HG03342 (cell line): Measurements from ENCODE around the gene SLC34A3.

Source experiments
- ATAC-seq: cut with Tn5 transposase; IDR thresholded peaks from one replicate; pipeline ENCODE4 v1.9.1; 2021; ENCODE audit warnings: mild to moderate bottlenecking, moderate library complexity; ENCODE audit not compliant: unreplicated experiment

The SLC34A3 gene

DNA sequence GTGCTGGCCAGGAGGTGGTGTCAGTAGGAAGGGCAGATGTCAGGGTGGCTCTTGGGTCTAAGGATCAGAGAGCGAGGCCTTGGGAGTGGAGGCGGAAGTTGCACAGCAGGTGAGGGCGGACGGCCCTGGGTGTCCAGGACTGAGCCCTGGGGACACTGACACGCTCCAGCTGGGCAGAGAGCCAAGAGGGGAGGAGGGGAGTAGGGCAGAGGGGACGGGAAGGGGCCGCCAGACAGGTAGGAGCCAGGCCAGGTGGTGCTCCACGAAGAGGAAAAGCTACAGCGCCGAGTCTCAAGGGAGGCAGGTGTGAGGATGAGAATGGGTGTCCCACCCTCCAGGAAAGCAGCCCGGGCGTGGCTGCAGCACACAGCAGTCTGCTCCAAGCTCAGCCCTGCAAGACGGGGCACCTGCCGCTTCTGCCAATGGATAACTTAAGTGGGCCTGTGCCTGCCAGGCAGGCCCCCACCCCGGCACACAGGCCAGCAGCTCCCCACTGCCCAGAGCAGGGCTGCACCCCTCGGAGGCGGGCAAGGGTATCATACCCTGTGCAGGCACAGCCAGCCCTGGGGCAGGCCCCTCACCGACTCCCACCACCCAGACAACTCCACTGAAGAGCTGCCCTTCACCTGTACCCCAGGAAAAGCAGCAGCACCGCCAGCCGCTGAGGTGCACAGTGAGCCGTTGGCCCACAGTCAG, 35.0 kb upstream of the SLC34A3 start:
- no peak for ATAC-seq

DNA sequence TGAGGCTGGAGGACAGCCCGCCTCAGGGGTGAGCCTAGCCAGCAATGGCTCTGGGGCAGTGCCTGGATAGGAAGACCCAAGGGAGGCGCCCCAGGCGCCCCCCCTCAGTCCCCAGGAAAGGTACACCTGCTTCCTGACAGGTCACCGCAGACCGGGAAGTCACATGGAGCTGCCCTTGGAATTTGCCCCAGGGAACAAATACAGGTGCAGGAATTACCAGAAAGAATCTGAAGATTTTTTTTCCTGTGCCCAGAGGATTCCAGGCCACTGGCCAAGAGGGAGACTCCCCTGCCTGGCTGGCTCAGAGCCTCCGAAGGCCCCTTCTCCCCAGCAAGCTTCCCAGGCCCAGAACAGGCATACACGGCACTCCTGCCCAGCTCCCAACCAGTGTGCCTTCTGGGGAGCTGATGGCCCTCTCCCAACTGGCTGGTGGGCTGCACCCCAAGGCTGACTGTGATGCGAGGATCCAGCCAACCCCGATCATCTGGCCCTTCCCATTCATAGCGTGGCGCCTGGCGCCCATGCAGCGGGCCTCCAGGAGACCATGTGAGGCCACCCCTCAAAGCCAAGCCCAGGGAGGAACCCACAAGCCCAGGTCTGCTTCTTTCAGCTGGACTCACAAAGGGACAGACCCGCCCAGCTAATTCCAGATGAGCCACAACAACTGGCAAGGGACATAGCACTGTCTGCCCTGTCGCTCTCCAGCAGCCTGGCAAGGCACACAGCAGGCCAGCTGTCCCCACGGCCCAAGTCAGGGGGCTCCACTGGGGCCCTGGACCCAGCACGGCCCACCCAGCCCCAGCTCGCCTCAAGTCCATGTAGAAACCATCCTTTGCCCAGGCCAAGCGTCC, 32.4 kb upstream of the SLC34A3 start:
- ATAC-seq, result no peak

DNA sequence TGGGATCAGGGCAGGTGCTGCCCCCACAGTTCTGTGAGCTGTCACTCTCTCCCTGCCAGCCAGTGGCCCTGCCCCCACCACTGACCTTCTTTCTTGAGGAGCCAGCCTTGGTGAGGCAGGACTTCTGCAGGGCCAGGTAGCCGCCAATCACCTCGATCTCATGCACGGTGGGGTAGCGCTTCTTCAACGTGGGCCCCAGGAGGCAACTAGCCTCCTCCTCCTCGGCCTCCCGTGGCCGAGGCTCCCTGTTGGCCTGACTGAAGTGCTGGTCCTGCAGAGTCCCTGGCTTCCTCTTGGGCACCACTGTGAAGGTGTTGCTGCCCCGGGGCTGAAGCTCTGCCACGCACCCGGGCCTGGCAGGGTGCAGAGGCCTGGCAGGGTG, 31.8 kb upstream of the SLC34A3 start:
- ATAC-seq, result no peak

DNA sequence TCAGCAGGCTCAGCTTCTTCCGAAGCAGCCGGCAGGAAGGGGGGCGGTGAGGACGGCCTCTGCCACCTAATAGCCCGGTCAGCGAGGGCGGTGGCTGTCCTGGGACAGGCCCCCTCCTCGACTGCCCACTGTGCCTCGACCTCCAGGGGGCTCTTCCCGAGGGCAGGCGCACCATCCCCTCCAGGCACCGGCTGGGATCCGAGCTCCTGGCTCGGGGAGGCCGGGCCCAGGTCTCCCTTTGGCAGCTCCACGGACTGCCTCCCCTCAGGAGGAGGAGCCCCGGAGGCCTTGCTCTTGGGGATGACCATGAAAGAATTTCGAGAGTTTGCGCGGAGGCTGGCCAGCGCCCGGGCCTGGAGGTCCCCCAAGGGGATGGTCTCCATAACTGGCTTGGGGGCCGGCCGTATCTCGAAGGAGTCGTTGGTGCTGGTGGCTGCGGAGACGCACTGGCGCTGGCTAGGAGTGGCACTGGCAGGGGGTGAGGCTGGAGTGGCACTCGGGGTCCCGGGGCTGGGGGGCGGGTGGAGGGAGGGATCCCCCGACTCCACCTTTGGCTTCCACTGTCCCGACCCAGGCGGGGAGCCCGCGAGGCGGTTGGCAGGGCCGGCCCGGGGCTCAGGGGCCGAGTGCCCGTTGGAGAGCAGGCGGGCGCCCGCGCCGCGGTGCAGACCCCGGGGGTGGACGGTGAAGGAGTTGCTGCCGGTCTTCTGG, 31.1 kb upstream of the SLC34A3 start:
- no peak for ATAC-seq

DNA sequence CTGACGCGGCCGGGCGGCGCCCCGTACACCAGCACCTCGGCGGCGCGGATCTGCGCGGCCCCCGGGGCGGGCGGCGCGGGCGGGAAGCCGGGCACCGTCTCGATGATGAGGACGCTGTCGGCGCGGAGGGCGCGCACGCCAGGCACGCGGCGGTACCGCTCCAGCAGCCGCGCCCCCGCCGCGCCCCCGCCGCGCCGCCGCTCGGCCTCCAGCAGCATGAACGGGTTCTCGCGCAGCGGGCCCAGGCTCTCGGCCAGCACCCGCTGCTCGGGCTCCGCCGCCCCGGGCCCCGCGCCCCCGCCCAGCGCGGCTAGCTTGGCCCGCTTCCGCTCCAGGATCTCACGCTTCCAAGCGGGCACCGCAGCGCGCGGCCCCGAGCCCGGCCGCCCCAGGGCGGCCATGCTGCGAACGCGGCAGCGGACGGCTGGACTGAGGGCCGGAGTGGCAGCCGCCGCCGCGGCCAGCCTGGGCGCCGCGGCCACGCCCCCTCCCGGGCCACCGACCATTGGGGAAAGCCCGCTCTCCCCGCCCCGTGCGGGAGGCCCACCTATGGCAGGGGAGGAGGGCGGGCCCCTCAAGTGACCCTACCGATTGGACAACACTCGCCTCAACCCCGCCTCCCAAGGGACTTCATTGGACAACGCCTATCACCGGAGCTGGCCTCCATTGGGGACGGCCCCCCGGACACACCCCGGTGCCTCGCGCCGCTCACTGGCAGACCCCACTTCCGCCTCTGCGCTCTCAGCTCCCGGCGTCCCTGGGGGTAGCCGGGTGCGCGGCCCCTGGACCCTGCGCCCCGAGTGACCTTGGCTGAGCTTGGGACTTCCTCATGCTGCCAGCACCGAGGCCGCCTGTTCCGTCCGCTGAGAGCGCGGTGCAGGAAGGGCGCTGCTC, 30.1 kb upstream of the SLC34A3 start, which contains the start of gene TPRN:
TSS of gene TPRN (minus strand) at position 431 of the 894 bp plus-strand sequence. CDS start at position 401, 30 bp downstream.
- ATAC-seq, result peak; percentile 83

DNA sequence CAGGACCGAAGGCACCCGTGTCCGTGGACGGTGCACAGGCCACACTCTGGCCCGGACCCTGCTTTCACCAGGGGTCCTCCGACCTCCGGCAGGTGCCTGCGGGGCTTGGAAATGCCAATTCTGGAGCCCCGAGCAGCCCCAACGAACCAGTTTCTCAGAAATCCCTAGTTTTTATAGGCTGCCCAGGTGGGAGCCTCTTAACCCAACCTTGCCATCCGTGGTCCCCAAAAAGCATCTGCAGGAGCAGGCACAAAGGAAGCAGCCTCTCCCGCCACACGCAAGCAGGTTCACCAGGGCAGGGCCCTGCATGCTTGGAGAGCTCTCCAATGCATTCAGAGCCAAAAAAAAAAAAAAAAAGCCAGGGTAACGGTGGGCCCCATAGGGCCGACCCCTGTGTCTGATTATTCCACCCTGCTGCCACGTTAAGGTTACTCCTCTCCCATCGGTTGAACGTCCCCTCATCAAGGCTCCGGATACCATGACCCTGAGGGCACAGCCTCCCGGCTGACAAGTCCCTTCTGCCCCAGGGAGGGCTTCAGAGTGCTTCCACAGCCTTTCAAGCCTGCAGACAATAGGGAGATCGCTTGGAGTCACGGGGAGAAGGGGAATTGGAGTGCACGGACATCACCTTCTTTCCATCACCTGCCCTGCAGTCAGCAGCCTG, 29.4 kb upstream of the SLC34A3 start:
- ATAC-seq, result no peak

DNA sequence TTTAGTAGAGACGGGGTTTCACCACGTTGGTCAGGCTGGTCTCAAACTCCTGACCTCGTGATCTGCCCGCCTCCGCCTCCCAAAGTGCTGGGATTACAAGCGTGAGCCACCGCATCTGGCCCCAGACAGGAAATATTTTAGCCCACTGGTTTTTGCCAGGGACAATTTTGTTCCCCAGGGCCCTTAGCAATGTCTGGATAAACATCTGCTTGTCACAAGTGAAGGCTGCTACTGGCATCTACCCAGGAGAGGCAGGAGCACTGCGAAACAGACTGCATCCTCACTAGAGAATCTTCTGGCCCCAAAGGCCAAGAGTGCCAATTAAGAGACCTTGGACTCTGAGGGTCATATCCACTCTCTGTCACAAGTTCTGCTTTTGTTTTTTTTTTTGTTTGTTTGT, 27.7 kb upstream of the SLC34A3 start:
- no peak for ATAC-seq

DNA sequence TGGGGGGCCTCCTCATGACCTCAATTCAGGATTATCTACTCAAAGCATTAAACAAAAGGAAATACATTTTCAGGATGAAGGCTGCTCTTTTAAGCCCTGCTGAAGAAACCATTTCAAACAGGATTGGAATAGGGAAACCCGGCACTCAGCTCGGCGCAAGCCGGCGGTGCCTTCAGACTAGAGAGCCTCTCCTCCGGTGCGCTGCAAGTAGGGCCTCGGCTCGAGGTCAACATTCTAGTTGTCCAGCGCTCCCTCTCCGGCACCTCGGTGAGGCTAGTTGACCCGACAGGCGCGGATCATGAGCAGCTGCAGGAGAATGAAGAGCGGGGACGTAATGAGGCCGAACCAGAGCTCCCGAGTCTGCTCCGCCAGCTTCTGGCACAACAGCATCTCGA, 26.0 kb upstream of the SLC34A3 start:
- ATAC-seq, result no peak

DNA sequence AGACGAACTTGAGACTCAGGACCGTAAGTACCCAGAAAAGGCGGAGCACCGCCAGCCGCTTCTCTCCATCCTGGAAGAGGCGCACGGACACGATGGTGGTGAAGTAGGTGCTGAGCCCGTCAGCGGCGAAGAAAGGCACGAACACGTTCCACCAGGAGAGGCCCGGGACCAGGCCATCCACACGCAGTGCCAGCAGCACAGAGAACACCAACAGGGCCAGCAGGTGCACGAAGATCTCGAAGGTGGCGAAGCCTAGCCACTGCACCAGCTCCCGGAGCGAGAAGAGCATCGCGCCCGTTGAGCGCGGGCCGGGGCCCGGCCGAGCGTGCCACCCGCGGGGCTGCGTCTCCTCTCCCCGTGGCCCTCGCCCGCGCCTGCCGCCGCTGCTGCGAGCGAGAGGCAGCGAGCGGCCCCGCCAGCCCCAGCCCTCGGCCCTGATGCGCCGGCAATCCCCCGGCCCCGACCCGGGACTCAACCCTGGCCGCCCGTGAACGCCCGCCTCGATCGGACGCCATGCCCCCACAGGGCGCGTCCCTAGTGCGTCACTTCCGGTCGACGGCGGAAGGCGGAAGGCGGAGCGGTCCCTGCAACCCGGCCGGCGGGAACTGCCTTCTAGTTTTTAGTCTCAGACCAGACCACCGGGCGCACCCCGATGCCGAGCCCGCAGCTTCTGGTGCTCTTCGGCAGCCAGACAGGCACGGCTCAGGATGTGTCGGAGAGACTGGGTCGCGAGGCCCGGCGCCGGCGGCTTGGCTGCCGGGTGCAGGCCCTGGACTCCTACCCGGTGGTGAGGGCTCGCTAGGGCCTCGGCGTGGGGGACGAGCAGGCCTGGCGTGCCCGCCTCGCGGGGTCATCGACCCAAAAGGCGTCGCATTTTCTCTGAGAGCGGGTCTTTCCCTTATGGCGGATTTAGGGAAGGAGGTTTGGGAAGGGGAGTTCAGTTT, 25.3 kb upstream of the SLC34A3 start, which contains the start of the genes NDOR1 and TMEM203:
TSS of gene NDOR1 (plus strand) at position 575 of the 944 bp plus-strand sequence. CDS start at position 653, 78 bp downstream.
TSS of gene TMEM203 (minus strand) at position 523 of the 944 bp plus-strand sequence. CDS start at position 289, 234 bp downstream.
- peak; percentile 40 for ATAC-seq

DNA sequence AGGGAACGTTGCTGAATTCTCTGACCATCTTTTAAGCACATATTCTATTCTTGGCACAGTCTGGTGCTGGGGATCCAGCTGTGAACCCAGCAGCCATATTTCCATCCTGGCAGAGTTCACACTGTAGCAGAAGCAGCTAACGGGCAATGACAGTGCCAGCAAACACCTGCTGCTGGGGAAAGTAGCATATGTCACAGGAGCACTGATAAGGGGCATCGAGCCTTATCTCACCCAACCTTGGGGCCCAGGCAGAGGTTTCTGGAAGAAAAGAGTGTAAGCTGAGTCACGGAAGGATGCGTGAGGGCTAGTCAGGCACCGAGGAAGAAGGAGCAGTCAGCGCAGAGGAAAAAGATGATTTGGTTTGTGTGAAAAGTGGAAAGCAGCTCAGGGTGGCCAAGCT, 24.1 kb upstream of the SLC34A3 start:
- ATAC-seq, result no peak

DNA sequence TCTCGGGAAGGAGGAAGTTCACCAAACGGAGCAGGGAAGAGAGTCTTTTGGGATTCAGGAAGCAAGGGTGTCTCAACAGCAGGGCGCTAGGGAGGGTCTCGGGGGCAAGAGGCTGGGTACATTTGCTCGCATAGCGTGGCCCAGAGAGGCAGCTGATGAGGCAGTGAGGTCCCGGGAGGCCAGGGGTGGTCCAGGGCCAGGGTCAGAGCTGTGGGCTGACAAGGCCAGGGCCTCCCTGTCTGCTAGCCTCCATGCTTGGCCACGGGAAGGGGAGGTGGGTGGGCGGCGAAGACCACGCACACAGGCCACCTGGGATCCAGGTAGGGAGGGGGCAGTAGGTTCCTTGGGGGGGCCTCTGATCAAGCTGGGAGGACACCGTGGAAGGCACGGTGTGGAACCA, 19.2 kb upstream of the SLC34A3 start:
- ATAC-seq, result no peak

DNA sequence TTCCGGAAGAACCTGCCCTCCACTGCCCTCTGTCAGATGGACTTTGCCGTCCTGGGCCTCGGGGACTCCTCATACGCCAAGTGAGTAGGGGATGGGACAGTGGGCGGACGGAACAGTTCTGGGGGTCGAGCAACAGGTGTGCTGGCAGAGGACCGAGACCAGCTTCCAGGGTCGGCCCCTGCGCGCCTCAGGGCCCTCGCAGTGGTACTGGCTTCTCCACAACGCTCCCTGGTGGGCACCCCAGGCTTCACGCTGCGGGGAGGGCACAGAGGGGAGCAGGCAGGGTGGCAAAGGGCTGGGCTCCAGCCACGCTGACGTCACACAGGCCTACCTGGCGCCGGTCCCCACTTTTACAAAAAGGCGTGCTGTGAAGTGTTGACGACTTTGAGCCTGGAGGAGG, 18.2 kb upstream of the SLC34A3 start:
- no peak for ATAC-seq

DNA sequence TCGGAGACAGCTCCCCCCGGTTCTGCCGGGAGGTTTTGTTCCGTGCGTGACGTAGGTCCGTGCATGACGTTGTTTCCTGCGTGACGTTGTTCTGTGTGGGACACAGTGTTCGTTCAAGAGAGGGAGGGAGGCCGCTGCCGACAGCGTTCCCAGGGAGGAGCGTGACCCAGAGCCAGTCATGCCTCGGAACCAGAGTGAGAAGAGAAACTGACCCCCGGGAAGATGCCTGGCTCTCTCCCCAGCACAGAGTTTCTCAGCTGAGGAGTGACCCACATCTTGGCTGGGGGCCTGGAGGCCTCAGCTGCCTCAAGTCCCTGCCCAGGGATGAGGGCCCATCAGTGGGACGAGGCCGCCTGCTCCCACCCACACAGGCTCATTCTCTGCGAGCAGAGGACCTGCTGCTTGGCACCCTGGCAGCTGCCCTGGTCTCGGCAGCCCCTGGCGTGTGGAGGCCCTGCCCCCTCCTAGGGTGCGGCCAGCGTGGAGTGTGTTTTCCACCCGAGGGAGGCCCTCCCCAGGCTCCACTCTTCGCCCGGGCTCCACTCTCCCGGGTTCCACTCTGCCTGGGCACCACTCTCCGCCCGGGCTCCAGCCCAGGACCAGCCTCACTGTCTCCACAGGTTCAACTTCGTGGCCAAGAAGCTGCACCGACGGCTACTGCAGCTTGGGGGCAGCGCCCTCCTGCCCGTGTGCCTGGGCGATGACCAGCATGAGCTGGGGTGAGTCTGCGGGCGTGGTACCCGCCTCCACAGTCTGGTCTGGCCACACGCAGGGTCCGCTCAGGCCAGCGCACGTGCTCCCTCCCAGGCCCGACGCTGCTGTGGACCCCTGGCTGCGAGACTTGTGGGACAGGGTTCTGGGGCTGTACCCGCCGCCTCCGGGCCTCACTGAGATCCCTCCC, 17.3 kb upstream of the SLC34A3 start:
- no peak for ATAC-seq

DNA sequence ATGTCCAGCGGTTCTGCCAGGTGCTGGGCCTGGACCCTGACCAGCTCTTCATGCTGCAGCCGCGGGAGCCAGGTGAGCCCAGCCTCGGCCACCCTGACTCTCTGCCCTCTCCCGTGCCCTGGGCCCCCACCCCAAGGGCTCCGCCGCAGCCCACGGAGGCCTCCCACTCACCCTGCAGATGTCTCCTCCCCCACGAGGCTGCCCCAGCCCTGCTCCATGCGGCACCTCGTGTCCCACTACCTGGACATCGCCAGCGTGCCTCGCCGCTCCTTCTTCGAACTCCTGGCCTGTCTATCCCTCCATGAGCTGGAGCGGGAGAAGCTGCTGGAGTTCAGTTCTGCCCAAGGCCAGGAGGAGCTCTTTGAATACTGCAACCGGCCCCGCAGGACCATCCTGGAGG, 16.1 kb upstream of the SLC34A3 start:
- no peak for ATAC-seq

DNA sequence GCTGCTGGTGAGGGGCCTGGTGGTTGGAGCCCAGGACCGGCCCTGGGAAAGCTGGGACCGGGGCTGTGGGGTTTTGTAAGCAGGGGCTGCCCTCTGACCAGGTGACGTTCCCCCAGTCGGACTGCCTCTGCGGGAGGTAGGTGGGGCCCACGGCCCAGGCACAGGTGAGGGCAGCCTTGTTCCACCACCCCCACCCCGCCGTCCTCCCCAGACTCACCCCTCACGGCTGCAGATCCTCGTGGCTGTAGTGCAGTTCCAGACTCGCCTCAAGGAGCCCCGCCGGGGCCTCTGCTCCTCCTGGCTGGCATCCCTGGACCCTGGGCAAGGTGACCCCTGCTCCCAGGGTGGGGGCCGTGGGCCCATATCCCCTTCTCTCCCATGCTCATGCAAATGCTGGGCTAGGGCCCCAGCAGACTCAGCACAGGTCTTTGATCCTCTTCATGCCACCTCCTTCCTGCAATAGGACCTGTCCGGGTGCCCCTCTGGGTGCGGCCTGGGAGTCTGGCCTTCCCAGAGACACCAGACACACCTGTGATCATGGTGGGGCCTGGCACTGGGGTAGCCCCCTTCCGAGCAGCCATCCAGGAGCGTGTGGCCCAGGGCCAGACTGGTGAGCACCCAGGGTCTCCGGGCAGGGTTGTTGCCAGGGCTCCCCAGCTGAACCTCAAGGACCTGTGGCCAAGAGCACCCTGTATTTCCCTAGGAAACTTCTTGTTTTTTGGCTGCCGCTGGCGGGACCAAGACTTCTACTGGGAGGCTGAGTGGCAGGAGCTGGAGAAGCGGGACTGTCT, 15.3 kb upstream of the SLC34A3 start:
- ATAC-seq, result no peak

DNA sequence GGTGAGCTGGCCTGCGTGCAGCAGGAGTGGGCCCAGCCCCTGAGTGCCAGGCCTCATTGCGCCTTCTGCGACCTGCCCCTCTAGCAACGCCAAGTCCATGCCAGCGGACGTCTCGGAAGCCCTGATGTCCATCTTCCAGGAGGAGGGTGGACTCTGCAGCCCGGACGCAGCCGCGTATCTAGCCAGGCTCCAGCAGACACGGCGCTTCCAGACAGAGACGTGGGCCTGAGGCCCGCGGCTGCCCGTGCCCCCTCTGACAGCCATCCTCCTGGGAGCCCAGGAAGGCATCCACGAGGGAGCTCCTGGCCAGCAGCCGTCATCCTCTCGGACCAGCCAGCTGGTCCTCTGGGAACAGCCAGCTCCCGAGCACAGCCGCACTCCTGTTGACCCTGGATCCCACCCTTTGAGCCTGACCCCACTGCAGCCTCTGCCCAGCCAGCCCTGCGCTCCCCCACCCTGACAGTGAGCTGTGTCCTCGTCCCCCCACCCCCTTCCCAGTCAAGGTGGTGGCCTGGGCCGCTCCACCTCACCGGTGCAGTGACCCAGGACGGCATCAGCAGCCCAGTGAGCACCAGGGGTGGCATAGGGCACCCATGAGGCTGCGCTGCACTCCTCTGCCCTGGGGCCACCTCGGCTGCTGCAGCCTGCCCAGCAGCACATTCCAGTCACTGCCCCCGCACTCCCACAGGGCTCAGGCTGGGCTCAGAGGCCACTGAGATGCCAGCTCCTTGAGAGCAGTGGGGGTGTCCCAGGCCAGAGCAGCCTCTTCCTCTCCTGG, 14.3 kb upstream of the SLC34A3 start:
- no peak for ATAC-seq
